ELR (cell line): ENCODE data around the gene SMIM27.
"Not testable (repeated sequence)": the region's sequence is repeated elsewhere in the genome, so short reads cannot be mapped to it uniquely, and the experiment has no call there.

Source experiments
- DNase-seq: peaks from one replicate; pipeline ENCODE4 v3.0.0-alpha.2; 2015; ENCODE audit warnings: low read depth

SMIM27 gene, protein sequence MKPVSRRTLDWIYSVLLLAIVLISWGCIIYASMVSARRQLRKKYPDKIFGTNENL

DNA sequence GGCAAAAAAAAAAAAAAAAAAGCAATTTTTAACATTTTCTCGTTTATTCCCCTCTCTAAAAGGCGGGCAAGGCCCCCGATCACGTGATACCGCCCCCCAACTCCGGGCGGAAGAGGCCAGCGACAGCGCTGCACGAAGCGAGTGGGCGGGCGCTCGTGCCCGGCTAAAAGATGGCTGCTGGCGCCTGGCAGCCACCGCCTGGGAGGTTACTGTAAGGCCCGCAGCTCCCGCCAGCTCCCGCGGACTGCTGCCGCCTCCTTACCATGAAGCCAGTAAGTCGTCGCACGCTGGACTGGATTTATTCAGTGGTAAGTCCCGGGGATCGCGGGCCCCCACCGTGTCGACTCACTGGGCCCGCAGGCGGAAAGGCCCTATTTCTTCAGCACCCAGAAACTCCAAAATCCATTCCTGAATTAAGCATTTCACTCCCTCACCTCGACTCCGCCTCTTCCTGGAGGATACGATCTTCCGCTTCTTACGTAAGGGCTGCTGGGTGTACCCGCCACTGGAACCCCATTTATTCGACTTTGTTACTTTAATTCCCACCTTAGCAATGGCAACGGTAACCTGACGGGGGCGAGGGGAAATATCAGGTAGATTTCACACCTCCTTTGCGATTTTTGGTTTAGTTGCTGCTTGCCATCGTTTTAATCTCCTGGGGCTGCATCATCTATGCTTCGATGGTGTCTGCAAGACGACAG lies at the start of gene SMIM27, which contains the start of gene TOPORS:
TSS of gene SMIM27 (plus strand) at position 156 of the 701 bp plus-strand sequence. CDS start at position 264, 108 bp downstream.
TSS of gene TOPORS (minus strand) at position 415 of the 701 bp plus-strand sequence. CDS start at position 265, 150 bp downstream.
- DNase-seq = peak; percentile 94

DNA sequence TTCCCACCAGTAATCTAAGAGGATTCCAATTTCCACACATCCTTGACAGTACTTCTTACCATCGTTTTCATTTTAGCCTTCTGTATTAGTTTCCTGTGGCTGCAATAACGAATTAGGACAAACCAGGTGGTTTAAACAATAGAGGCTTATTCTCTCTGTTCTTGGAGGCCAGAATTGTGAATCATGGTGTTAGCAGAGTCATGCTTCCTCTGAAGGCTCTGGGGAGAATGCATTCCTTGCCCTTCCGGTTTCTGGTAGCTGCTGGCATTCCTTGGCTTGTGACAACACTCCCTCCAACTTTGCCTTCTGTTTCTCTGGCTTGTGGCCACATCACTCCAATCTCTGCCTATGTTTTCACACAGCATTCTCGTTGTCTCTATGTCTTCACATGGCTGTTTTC lies 49.7 kb upstream of the SMIM27 start:
- peak; percentile 97 for DNase-seq

DNA sequence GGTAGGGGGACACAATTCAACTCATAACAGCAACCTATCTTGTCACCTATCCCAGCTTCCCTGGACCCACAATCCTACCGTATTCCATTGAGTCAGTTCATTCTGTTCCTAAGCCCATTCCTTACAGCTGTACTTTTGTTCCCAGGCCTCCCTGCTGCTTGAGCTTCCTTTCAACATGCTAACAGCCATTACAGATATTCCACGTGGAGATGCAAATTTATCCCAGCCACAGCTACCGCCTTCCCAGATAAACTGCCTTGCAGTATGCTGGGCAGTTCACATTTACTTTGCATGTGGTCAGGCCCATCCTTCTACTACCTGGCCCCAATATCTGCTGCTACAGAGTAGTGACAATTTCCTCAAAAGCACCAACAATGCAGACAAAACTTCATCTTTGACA lies 49.1 kb upstream of the SMIM27 start:
- DNase-seq = peak; percentile 23

DNA sequence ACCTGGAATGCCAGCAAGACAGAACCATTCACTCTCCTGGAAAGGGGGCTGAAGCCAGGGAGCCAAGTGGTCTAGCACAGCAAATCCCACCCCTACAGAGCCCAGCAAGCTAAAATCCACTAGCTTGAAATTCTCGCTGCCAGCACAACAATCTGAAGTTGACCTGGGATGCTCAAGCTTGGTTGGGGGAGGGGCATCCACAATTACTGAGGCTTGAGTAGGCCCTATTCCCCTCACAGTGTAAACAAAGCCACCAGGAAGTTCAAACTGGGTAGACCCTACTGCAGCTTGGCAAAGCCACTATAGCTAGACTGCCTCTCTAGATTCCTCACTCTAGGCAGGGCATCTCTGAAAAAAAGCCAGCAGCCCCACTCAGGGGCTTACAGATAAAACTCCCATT lies 43.4 kb upstream of the SMIM27 start:
- no peak for DNase-seq

GRCh38 chr9:32516241-32516640 lies 35.9 kb upstream of the SMIM27 start:
- DNase-seq = no peak

DNA sequence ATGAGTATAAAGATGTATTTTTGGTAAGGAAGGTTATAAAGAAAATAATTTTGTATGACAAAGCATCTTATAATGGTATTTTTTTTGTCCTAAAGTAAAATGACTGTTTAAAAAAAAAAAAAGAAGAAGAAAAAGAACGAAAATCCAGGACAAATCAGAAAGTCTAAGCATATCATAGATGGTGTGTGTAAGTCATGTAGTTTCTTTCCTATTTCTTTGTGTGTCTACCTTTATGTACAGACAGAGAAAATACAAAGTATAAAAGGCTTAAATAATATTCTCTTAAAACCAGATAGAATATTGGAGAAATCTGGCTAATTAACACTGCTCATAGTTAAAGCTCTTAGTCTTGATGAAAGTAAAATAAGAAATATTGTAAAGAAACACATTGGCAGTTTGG lies 33.9 kb upstream of the SMIM27 start:
- no peak for DNase-seq

DNA sequence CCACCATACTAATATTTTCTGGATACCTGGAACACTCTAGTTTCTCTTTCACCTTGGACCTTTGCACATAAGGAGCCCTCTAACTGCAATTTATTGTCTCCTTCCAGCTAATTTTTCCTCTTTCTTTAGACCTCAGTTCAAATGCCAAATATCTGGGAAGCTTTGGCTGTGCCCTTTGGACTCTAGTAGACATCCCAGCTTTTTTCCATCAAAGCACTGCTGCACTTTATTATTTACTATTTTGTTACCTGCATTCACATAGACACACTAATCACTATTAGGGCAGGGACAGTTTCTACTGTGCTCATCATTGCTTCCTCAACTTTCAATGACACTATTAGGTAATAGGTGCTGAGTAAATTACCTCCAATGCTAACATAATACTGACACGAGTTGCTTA lies 28.2 kb upstream of the SMIM27 start:
- DNase-seq = no peak

DNA sequence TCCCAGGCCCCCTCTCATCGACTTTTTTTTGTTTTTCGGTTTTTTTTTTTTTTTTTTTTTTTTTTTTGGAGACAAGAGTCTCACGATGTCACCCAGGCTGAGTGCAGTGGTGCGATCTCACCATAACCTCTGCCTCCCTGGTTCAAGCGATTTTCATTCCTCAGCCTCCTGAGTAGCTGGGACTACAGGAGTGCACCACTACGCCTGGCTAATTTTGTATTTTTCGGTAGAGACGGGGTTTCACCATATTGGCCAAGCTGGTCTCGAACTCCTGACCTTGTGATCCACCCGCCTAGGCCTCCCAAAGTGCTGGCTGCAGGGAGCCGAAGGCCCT lies 27.6 kb upstream of the SMIM27 start:
- not testable (repeated sequence) for DNase-seq

- peak; percentile 39 for DNase-seq
Observed at GRCh38 chr9:32524892-32525708, 27.0 kb upstream of the SMIM27 start.

- DNase-seq = no peak
Observed at GRCh38 chr9:32525709-32526030, 26.5 kb upstream of the SMIM27 start.

DNA sequence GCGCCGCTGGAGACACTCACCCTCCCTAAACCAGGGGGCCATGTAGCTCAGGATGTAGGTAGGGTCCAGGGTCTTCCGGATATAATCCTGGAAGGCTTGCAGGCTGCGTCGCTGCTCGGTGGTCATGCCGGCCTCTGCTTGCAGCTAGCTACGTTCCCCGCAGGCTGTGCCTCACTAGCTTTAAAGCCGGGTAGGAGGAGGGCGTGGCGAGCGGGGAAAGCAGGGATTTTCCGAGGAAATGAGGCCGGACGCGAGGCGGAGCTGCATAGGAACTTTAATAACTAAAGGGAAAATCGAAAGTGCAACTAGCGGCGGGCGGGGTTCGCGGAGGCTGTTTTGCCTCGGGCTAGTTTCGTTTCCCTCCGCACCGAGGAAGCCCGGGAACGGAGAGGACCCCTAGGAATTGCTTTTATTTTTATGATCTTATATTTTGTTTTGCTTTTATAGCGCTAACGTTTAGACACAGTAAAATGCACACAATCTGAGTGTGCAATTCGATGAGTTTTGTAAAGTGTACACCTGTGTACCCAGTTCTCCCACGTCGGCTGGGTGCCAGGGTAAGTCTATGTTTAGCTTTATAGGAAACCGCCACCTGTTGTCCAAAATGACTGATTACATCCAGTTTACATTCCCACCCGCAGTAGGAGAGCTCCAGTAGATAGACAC lies 26.0 kb upstream of the SMIM27 start, which contains the start of gene RIGI:
TSS of gene RIGI (minus strand) at position 156 of the 666 bp plus-strand sequence. CDS start at position 126, 30 bp downstream.
- DNase-seq = peak; percentile 98

- DNase-seq = no peak
Observed at GRCh38 chr9:32526707-32527048, 25.4 kb upstream of the SMIM27 start.

DNA sequence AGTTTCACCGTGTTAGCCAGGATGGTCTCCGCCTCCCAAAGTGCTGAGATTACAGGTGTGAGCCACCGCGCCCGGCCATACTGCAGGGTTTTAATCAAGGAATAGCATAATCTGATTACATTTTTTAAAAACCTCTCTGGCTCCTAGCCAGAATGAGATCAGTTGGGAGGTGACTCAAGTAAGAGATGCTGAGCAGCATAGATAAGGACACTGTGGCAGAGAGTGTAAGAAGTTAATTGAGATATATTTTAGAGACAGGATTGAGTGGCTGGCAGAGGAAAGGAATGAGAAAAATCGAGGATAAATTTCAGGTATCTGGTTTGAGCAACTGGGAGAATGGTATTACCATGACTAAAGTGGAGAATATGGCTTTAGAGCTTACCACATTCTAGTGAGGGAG lies 18.8 kb upstream of the SMIM27 start:
- no peak for DNase-seq

- DNase-seq = no peak
Observed at GRCh38 chr9:32533816-32534215, 18.3 kb upstream of the SMIM27 start.

- no peak for DNase-seq
Observed at GRCh38 chr9:32543047-32543446, 9.1 kb upstream of the SMIM27 start.

DNA sequence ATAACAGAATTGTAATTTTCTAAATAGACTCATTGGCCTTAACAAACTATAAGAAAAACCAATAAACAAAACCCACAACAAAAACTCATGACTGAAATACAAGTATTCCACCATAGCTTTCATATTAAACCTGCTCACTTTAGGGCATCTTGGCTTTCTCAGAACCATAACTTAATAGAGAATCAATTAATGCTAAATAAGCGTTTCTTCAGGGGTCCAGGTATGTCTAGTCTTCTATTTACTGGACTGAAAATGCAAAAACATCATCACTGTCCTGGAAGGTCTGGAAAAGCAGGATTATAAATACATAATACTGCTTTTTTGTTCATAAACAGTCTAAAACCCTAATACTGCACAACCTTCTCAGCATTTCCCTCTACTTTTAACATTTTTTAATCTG lies 6.2 kb upstream of the SMIM27 start:
- DNase-seq = no peak

DNA sequence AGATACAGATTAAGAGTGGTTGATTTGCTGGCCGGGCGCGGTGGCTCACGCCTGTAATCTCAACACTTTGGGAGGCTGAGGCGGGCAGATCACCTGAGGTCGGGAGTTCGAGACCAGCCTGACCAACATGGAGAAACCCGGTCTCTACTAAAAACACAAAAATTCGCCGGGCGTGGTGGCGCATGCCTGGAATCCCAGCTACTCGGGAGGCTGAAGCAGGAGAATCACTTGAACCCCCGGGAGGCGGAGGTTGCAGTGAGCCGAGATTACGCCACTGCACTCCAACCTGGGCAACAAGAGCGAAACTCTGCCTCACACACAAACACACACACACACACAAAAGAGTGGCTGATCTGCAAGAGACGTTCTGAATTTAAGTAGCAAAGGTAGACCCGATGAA lies 3.9 kb upstream of the SMIM27 start:
- DNase-seq = not testable (repeated sequence)

DNA sequence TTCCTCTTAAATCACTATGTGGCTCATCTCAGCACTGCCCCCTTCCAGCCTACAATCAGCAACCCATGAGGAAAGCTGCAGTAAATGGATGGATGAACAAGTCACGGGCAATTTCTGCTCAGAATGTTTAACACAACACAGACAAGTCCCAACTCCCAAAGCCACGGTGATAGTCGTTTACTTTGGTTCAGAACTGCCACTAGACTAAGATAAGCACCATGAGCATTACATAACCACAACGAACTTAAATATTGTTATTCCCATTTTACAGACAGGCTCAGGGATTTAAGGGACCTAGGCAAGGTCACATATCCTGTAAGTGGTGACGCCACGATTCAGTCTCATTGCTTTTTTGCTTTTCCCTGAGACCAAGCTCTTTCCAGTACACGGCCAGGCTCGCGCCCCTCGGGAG lies 2.0 kb upstream of the SMIM27 start:
- peak; percentile 28 for DNase-seq

- DNase-seq = peak; percentile 89
Observed at GRCh38 chr9:32550562-32551275, 1.4 kb upstream of the SMIM27 start.

DNA sequence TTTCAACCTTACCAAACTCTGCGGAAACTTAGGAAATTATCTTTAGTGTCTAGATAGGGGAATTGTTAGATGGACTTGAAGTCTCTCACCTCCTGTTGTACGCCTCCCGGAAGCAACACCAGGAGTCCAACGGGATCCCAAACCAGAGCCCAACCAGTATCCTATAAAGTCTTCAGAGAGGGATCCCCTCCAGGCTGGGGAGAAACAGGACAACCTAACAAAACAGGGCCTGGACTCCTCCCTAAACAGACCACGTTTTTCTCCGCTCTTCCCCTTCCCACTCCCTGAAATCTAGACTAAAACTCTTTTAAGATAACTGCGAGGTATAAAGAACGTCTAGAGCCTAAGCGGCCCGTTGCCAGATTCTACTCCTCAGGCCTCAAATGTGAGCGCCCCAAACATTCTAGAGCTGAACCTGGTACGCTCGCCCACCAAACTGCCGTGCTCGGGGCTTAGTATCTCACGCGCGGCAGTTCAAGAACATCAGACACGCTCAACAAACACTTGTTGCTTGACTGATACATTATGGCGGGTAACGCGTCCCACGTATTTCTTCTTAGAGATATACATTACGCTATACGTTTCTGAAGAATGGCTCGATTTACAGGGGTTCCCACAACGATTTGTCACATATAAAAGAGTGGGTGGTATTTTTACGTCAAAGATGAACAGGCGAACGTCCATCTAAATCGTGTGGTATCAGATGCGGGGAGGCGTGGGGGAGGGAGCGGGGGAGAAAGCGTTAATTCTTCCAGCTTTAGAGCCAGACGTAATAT lies 663 bp upstream of the SMIM27 start:
- peak; percentile 67 for DNase-seq

- no peak for DNase-seq
Observed at GRCh38 chr9:32554107-32554506, 2.0 kb downstream of the SMIM27 start.
